Suppressor macrophage treated with lipopolysaccharide for 4 hours (primary cell): ENCODE results near the gene GRM3.

Source experiments
- DNase-seq: peaks from one replicate; pipeline ENCODE4 v3.0.0-alpha.2; 2020

GRM3 gene

DNA sequence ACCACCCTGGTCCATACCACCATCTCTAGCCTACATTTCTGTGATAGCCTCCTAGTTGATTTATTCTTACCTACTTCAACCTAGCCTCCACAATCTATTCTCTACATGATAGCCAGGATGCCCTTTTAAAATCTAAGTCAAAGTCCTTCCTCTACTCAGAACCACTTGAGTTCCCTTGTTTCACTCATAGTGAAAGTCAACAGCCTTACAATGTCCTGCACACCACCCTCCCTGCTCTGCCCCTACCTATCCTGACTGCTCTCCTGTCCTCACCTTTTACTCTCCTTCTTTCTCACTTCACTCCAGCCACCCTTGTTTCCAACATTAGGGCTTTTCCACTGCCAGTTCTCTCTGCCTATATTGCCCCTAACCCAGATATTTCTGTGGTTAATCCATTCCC is 146.7 kb downstream of the GRM3 start:
- no peak for DNase-seq

DNA sequence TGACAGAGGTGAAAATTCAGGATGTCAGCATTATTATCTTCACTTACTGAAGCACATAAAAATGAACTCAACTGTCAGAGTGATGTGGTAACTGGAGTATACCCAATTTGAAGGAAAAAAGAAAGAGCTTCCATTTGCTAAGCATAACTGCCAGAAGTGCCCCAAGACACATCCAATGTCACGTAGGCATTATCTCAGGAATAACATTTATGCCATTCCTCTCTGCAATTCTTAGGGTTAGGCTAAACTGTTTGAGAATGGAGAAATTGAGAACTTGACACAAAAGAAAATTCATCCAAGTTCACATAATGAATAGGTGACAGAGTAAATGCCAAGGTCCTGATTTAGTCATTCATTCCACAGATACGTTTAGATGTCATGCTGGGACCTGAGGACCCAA is 148.6 kb downstream of the GRM3 start:
- DNase-seq, result no peak

DNA sequence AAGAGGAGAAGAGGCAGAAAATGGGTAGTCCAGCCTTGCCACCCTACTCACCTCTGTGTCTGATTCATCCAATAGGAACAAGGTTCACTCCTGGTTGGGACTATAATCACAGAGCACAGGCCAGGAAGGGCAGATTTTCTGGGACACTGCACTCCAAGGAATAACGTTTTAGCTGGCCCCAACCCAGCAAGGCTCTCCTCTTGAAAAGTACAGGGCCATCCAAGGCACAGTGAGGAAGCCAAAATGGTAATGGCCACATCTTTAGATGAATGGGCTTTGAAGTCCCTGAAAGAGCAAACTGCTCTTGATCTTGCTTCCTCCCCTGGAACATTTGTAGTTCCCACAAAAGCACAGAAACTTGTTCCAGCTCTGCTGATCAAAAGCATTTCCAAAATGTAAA is 149.4 kb downstream of the GRM3 start:
- no peak for DNase-seq

DNA sequence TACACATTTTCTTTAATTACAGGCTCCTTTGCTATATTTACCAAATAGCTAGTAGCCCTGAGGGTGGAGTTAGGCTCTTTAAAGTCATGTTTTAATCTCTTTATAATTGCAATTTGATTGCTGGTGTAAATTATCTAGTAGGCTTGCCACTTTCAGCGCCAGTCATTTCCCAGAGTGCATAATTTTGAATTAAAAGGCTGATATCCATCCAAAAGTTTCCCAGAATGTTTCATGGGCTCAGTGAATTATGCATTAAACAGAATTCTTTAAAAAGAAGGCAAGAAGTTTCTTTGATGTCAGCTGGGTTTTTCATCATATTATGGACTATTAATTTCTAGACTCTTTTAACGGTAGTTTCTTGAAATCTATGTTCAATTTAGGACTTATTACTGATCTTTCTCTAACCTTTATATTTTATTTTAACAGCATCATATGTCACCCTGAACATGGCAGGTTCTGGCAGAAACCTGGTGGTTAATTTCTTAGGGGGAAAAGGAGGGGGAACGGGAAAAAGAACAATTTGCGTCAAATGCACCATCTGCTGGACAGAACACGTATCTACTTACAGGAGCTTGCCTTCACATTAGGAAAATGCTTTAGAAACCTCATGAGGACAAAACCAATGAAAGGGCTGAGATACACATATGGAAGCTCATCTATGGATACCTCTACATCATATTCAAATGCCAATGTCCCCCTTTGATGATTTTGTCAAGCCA is 171.1 kb downstream of the GRM3 start:
- DNase-seq, result peak; percentile 0

DNA sequence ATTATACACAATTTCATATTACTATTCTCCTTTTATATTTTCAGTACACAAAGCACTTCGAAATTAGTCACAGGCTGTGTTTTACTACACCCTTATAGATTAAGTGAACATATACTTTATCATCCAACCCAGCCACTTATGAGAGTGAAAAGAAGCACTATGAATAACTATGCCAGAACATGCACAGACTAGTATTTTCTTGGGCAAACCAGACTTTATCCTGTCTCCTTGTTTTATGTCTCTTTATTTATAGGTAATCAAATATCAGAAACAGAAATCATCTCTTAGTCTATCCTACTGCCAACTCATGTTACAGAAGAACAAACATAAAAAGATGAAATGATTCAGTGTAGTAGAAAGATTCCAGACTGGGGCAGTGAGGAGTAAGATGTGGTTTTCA is 171.8 kb downstream of the GRM3 start:
- no peak for DNase-seq

DNA sequence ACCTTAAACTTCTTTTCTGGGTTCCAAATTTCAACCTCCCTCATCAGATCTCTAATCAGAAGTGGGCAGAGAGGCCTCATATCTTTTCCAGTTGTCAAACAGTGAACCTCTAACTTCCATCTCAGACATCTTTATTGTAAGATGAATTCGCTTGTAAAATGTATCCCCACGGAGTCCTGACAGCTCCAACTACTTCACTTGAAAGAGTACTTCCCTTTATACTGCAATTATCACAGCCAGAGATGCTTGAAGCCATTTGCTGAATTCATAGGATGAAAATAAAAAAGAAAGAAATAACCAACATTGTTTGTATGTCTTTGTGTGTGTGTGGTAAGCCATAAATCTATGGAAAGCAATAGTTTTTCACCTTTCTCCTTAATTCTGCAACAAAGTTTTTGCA is 175.2 kb downstream of the GRM3 start:
- DNase-seq, result no peak

DNA sequence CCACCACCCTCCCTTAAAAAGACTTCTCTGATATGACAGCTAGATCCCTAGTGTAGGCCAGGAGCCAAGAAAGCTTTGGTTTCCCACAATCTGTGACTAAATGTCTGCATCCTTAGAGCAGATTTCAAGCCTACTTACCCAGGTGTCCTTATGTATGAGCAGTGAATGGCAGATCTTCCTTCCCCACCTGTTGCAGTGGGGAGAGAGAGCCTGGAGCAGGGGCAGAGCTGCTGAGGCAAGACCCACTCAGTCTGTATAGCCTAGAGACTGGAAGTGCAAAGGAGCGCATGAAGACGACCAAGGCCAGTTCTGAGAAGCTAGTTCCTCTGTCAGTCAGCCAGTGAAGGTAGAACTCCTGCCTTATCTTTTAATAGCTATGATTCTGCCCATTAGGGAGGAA is 180.1 kb downstream of the GRM3 start:
- DNase-seq, result no peak

DNA sequence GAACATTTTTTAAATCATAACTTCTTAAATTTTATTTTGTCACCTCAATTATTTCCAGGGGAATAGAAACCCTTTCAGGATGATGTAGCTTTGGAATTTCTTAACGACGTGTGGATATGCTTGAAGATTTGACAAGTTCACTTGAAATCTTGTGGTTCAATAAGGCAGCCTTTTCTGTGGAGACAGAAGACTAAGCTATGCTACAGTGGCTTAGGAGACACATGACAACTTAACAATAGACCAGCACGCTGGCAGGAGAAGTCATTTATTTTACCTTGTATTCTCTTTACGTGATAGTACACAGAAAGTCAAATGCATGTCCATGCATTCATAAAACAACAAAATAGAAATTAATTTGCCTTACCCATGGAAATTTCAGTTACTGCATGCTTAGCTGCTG is 181.6 kb downstream of the GRM3 start:
- DNase-seq, result no peak

DNA sequence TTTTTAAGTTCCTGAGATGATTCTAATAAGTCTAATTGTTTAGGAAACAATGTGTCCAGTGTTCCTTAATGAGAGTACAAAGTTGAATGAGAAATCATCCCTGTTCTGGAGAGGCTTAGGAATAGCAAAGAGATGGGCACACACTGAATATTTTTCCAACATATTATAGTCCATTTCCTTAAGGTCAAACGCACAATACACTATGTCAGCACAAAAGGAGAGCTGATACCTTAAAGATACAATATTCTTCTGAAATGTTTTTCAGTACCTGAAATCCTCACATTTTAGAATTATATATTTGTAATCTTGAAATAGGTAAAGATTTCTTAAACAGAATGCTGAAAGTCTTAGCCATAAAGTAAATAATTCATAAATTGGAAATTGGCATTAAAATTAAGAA is 183.2 kb downstream of the GRM3 start:
- no peak for DNase-seq

DNA sequence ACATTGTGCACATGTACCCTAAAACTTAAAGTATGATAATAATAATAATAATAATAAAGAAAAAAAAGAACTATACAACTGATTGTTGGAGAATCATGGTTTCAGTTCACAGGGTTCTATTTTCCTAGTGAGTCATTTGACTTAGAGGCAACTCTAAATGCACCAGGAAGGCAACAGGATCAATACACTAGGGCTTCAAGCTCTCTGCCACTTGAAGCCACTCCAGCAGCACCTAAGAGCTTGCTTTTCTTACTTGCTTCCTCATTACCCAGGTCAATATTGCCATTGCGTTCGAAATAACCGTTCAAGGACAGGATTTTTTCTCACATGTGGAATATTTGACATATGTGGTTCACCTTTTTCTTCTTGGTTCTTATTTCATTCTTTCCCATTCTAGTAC is 189.7 kb downstream of the GRM3 start:
- no peak for DNase-seq

DNA sequence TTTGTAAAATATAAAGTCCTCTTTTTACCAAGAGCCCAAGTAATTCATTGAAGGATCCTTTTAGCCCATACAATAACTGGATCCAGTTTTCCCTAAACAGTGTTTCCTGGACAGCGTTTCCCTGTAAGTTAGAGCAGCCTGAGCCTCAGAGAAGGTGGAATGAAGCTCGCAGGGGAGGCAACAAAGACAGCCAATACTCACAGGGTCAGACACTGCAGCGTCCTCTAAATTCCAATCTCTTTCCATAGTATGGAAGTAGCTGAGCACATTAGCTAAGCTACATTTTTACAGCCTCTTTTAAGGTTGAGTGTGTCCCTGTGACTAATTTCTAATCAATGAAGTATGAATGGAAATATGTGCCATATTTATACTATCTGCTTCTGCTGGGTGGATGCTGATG is 193.5 kb downstream of the GRM3 start:
- DNase-seq, result no peak

DNA sequence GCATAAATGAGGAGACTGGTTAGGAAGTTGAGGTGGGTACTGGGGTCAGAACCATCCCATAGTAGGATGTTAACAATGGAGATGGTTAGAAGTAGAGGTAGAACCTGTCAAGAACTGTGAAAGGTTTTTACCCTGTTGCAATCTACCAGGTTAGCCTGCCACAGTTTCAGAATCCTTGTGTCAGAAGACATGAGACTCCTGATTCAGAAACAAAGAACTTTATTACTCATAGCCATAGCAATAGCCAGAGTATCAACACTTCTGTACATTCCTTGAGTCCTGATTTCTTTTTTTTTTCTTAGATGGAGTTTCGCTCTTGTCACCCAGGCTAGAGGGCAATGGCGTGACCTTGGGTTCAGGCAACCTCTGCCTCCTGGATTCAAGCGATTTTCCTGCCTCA is 200.9 kb downstream of the GRM3 start:
- no peak for DNase-seq

DNA sequence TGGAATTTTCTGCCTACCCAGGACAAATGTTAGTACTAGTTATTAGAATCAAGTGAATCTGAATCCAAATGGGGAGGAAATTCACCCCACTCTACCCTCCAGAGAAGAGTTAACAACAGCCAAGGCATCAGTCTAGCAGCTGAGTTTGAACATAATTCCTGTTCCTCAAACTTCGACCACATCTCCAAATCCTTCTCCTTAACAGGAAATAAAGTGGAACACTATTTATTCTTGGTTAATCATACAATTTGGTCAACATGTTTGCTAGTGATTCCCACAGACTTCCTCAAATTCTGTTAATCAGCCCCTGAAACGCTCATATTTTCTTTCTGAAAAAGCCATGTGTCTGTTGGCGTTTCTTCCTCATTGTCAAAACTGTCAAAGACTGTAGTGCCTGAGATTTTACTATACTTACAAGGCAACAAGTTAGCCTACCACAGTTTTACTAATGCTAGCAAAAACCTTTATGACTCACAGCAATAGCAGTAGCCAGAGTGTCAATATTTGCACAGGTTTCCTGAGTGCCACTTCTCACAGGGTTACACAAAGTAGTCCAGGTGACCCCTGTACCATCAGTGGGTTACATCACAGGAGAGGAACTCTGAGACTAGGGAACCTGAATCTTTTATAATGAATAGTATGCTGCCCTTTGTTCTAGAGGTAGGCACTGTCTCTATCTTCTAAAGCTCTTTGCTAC is 202.9 kb downstream of the GRM3 start:
- DNase-seq, result no peak

DNA sequence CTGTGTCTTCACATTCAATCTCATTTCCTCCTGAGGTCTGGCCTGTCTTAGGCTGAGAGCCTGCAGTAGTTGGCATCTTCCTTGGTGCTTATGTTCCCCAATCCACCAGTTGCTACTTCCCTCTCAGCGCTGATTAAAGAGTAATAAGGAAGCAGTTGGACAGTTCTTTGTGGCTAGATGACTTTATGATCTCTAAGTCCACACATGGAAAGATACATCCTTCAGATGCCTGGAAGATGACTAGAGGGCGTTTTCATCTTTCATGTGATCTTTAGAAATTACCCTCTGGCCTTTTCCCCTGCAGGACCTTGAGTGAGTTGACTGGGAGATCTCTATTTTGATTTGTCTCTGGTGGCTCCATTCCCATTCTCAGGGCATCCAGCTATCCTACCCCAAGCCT is 204.5 kb downstream of the GRM3 start:
- DNase-seq, result no peak

DNA sequence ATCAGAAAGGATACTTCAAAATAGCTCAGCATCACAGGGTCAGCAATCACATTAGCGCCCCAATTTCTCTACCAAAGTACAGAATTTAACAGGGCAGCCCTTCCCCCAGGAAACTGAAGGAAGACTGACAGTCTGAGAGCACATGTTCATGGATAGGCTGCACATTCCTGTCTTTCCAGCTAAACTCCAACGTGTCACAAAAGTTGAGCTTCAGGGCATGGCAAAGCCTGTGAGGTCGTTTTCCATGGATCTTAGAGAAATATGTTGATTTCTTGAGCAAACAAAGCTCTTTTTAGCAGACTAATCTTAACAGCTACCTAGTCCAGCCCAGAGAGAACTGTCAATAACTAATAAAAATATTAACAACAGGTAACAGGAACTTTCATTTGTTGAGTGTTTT is 207.9 kb downstream of the GRM3 start:
- no peak for DNase-seq

DNA sequence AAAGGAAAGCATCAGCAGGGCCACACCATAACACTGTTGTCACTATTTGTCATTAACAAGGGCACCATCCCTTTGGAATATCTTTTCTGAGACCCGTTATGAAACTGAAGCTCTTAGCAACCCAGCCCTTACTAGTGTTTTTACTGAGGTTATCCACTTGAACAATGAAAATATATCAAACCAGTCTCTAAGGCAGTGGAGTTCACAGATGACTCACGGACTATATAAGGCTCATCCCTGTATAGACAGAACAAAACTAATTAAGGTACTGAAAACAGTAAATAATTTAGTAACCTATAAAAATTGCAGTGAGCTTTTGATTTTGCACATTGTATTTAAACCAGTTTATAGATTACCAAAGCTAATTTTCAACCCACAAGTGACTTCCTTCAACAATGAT is 219.7 kb downstream of the GRM3 start:
- no peak for DNase-seq

DNA sequence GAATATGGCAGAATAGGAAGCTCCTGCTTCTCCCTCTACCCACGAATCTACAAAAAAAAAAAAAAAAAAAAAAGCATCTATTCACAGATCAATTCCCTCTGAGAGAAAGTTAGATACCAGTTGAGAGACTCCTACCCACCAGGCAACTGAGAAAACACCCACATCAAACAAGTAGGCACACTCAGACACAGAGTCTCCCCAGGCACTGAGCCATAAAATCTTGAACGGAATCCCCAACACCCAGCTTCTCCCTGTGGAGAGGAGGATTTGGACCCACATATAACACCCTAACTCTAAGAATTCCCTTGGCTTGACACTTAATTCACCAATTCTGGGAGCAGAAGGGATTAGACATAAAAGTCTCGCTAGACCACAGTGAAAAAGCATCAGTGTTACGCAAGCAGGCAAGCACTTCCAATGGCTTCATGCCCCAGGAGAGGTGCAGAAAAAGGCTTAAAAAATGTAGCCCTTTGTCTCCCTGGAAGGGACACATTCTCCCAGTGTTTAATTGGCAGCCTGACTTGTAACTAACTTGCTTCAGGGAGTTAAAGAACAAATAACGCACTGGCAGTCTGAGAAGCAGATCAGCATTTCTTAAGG is 223.6 kb downstream of the GRM3 start:
- no peak for DNase-seq

DNA sequence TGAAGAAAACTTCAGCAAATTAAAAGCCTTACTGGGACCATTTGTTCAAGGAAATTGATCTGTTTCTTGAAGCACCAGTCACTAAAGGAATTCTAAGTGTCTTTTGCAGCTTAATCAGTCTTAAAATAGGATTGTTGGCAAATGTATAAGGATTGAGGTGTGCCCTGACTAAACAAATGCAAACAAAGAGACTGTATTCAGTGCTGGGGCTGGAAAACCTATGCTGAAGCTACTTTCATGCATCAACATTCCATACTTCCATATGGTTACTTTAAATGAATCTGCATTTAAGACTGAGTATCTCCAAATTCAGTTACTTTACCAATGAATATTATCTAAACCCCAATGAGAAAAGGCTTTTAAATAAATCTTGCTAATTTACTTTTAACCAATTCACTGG is 232.4 kb downstream of the GRM3 start:
- DNase-seq, result no peak

DNA sequence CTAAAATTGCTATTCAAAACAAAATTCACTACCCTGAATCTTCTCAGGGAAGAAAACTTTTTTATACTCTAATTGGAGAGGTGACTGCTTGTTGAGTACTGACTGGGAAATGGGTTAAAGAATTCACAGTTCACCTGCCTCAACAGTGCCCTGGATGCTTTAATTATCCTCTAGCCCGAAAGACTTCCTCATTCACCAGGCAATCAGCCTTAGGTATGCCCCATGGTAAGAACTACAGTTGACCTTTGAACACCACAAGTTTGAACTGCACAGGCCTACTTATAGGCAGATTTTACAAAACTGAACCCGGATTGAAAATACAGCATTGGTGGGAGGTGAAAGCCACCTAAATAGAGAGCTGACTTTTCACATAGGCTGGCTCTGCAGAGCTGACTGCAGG is 240.4 kb downstream of the GRM3 start:
- DNase-seq, result no peak

DNA sequence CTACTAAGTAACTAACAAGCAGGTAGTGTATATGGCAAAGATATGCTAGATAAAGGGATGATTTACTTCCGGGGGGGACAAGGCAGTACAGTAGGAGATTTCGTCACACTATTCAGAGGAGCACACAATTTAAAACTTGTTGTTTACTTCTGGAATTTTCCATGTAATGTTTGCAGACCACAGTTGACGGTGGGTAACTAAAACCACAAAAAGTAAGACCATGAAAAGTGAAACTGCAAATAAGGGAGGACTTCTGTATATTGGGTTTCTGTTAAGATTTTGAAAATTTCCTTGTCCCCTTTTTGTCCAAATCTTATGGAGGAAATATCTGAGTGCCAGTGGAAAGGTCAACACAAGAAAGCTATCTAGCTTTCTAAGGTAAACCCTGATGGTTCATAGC is 245.8 kb downstream of the GRM3 start:
- no peak for DNase-seq

DNA sequence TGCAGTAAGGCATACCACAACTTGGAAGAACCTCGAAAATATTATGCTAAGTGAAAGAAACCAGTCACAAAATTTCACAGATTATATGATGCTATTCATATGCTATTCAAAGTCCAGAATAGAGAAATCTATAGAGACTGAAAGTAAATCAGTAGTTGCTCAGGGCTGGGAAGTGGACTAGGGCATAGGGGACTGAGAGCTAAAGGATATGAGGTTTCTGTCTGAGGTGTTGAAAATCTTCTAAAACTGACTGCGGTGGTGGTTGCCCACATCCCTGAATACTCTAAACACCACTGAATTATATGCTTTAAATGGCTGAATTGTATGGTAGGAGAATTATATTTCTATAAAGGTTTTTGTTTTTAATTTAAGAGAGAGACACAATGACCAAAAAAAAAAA is 254.5 kb downstream of the GRM3 start:
- DNase-seq, result no peak

DNA sequence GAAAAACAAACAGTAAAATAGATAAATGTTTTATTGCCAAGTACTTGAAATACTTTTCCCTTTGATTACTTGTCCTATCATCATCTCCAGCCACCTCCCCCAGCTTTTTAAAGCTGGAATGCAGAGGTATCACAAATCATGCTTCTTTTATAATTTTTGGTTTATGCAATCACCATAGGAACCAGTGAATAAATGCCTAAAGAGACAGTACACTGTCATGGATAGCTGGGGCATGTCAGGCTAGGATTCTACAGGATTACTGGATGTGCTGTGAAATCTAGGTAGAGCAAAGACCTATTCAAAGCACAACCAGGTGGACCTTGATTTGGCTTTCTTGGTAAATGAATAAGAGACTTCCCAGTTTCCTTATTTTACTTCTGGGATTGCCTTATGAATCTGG is 257.2 kb downstream of the GRM3 start:
- no peak for DNase-seq

DNA sequence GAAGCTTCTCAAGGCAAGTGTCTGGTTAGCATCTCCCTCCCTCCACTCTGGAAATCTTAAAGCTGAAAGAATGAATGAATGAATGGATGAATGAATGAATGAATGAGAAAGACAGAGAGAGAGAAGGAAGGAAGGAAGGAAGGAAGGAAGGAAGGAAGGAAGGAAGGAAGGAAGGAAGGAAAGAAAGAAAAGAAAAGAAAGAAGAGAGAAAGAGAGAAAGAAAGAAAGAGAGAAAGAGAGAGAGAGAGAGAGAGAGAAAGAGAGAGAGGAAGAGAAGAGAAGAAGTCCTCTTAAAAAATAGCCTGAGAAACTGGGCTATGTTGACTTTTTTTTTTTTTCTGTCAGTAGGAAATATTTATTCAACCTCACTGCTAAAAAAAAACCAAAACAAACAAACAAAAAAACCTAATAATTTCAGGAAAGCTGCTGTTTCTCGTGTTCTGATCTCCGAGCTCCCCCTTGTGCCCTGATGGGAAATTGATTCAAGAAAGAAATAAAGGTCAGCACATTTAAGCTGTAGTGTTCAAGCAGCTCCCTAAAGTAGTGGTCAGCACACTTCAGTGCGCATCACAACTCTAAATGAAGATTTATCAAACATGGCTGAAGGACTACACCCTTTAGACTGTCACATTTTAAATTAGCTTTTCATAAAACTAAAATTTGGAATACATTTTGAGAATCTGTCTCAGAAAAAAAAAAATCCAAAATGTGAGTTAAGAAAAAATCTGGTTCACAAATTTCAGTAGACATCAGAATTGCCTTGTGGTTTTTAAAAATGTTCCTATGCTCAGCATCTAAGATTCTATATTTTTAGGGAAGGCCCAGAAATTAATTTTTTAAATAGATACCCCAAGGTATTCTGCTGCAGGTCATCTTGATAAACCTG is 261.5 kb downstream of the GRM3 start:
- peak; percentile 11 for DNase-seq

DNA sequence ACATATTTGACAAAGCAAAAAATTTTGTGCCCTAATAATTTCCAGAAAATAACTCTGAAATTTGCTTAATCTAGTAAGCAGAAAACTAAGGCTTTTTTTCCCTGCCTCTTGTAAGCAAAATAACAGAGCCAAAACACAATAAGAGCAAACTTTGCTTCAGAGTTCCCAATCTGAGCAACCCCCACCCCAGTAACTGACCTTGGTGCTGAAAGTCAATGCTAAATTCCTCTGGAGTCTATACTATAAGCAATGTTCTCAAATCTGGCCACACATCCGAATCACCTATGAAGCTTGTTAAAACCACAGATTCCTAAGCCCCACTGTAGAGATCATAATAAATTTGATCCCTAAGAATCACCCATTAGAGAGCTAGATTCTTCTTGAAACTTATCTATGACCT is 265.2 kb downstream of the GRM3 start:
- no peak for DNase-seq
